MCF 10A (cell line): ENCODE results near the gene HYAL1. TPM values are rescaled to one million over a fixed set of nuclear protein-coding genes. Genes with fewer than 3 reads are reported as not detected.
"Not testable (repeated sequence)": the region's sequence is repeated elsewhere in the genome, so short reads cannot be mapped to it uniquely, and the experiment has no call there.

Experiments used
- BruUV-seq: library from RNA; stranded (reverse); fragments of 400-500 nt; replicated peaks from 2 replicates; lab custom pipeline; 2021; lab: Mats Ljungman, UMichigan
- CTCF ChIA-PET: fragments of 300-600 bp; sonication (Branson Sonifier 250); formaldehyde crosslinking; extraction: SDS; loops from one replicate; lab custom pipeline; 2021; ENCODE audit warnings: antibody characterized with exemption, inconsistent platforms; lab: Yijun Ruan, JAX
- POLR2A ChIA-PET: fragments of 300-600, 350-650 bp; sonication (Branson Sonifier 250); formaldehyde crosslinking; extraction: SDS; loops from one replicate; lab custom pipeline; 2020; ENCODE audit warnings: antibody characterized with exemption, inconsistent platforms; lab: Yijun Ruan, JAX
- DNase-seq: peaks from one replicate; pipeline ENCODE4 v3.0.0-alpha.2; 2018; ENCODE audit not compliant: unreplicated experiment
- H3K27ac Mint-ChIP-seq: one replicate; pipeline ENCODE4 v1.8.0; 2022; ENCODE audit warnings: mild to moderate bottlenecking, low read depth, mixed read lengths; ENCODE audit not compliant: unreplicated experiment
- H3K27me3 Mint-ChIP-seq: one replicate; pipeline ENCODE4 v1.8.0; 2022; ENCODE audit warnings: mixed read lengths; ENCODE audit not compliant: insufficient read depth, unreplicated experiment
- H3K36me3 Mint-ChIP-seq: one replicate; pipeline ENCODE4 v1.8.0; 2022; ENCODE audit warnings: mild to moderate bottlenecking, moderate library complexity, mixed read lengths; ENCODE audit not compliant: insufficient read depth, unreplicated experiment
- H3K4me1 Mint-ChIP-seq: one replicate; pipeline ENCODE4 v1.8.0; 2022; ENCODE audit warnings: mixed read lengths; ENCODE audit not compliant: insufficient read depth, unreplicated experiment
- H3K4me3 Mint-ChIP-seq: one replicate; pipeline ENCODE4 v1.8.0; 2022; ENCODE audit warnings: mild to moderate bottlenecking, moderate library complexity, mixed read lengths; ENCODE audit not compliant: unreplicated experiment
- H3K9me3 Mint-ChIP-seq: one replicate; pipeline ENCODE4 v1.8.0; 2022; ENCODE audit warnings: mixed read lengths; ENCODE audit not compliant: unreplicated experiment
- CTCF ChIP-seq: fragments of 200-600 bp; IDR thresholded peaks from one replicate; pipeline ENCODE4 v1.8.0; 2022; ENCODE audit warnings: antibody characterized with exemption, mild to moderate bottlenecking; ENCODE audit not compliant: unreplicated experiment
- intact Hi-C: fragments of 100-400 bp; cut with micrococcal nuclease; formaldehyde crosslinking; loops from 2 replicates; pipeline ENCODE4 v1.14.1; 2022
- total RNA-seq: library from RNA; stranded (reverse); gene quantifications from 2 replicates; pipeline ENCODE4 v1.2.3, GENCODE V29; 2022

HYAL1 gene
- total RNA-seq, 1 experiment from 2014 or later, result 0.70 TPM

- POLR2A ChIA-PET, result no interaction called here
- Mint-ChIP-seq H3K36me3 (peaks cover 19% of the 10 kb centered on the region), H3K4me1 (peaks cover 37% of the 10 kb centered on the region), H3K27ac (no peak overlapping the region), H3K27me3 (no peaks in the 10 kb centered on the region), H3K4me3 (no peak overlapping the region), H3K9me3 (no peaks in the 10 kb centered on the region)
- intact Hi-C loops, result loop anchor here (1.0 to 5.0 kb wide), 6 partner anchors 13 to 151 kb away; no protein-coding TSS in a partner anchor
- BruUV-seq, result no TSS peak
- no peak for DNase-seq
- TF ChIP-seq CTCF, result no peak
- CTCF ChIA-PET, result interaction anchor here (0.5 to 3.1 kb wide), 10 partner anchors 10 to 153 kb away, joined by 3 to 20 read pairs (median 5); no protein-coding TSS in a partner anchor
Measured at GRCh38 chr3:50273689-50274065, 29.7 kb downstream of the HYAL1 start.

GRCh38 chr3:50272911-50273688, 30.3 kb downstream of the HYAL1 start:
- H3K9me3 Mint-ChIP-seq, result no peaks in the 10 kb centered on the region
- peaks cover 42% of the 10 kb centered on the region for H3K4me1 Mint-ChIP-seq
- no peaks in the 10 kb centered on the region for H3K27me3 Mint-ChIP-seq
- peak; percentile 85 for DNase-seq
- ChIA-PET POLR2A (no interaction called here), CTCF (interaction anchor here (0.5 to 5.0 kb wide), 20 partner anchors 11 to 847 kb away, joined by 3 to 50 read pairs (median 6); partner anchors contain the start of gene GNAT1)
- BruUV-seq, result no TSS peak
- peaks cover 18% of the 10 kb centered on the region for H3K36me3 Mint-ChIP-seq
- intact Hi-C loops, result loop anchor here (1.0 to 5.0 kb wide), 5 partner anchors 13 to 151 kb away; no protein-coding TSS in a partner anchor
- no peak overlapping the region for H3K27ac Mint-ChIP-seq
- H3K4me3 Mint-ChIP-seq, result peak overlapping the region; percentile 45
- TF ChIP-seq CTCF, result peak; percentile 94

- CTCF ChIA-PET, result interaction anchor here (0.6 to 5.0 kb wide), 18 partner anchors 12 to 1224 kb away, joined by 3 to 50 read pairs (median 6); partner anchors contain the start of gene GNAT1
- Mint-ChIP-seq H3K36me3 (peaks cover 13% of the 10 kb centered on the region), H3K4me1 (peaks cover 48% of the 10 kb centered on the region)
- H3K27me3 Mint-ChIP-seq, H3K27ac Mint-ChIP-seq, DNase-seq, H3K4me3 Mint-ChIP-seq, H3K9me3 Mint-ChIP-seq, BruUV-seq: not testable (repeated sequence)
- POLR2A ChIA-PET, result interaction anchor here (1.9 to 3.9 kb wide), 2 partner anchors 12 to 37 kb away, joined by 5 to 16 read pairs; partner anchors contain the start of gene GNAI2
- intact Hi-C loops, result loop anchor here (5.0 kb wide), 1 partner anchor 150 kb away; no protein-coding TSS in a partner anchor
Measured at GRCh38 chr3:50272538-50272910, 30.9 kb downstream of the HYAL1 start.

GRCh38 chr3:50271314-50271936, 31.9 kb downstream of the HYAL1 start:
- Mint-ChIP-seq H3K4me3 (no peak overlapping the region), H3K4me1 (peaks cover 48% of the 10 kb centered on the region), H3K36me3 (peaks cover 13% of the 10 kb centered on the region), H3K27ac (no peak overlapping the region), H3K27me3 (no peaks in the 10 kb centered on the region), H3K9me3 (no peaks in the 10 kb centered on the region)
- TF ChIP-seq CTCF, result no peak
- DNase-seq, result no peak
- no TSS peak for BruUV-seq
- intact Hi-C loops, result loop anchor here (5.0 kb wide), 1 partner anchor 149 kb away; no protein-coding TSS in a partner anchor
- ChIA-PET POLR2A (interaction anchor here (0.6 to 3.9 kb wide), 7 partner anchors 11 to 345 kb away, joined by 3 to 16 read pairs (median 3); partner anchors contain the start of gene GNAI2), CTCF (interaction anchor here (0.6 to 5.0 kb wide), 16 partner anchors 11 to 149 kb away, joined by 3 to 50 read pairs (median 6); partner anchors contain the start of gene GNAT1)
